Activated CD8-positive, alpha-beta memory T cell treated with anti-CD3 and anti-CD28 coated beads for 4 hours (primary cell): Measurements from ENCODE around the gene NFAT5.
"Not testable (repeated sequence)": the region's sequence is repeated elsewhere in the genome, so short reads cannot be mapped to it uniquely, and the experiment has no call there.

Experiments used
- DNase-seq, 2 donors: peaks; one replicate each; pipeline ENCODE4 v3.0.0-alpha.2; 2020; ENCODE audit warnings: low read depth in 2 of 2

NFAT5 gene

DNA sequence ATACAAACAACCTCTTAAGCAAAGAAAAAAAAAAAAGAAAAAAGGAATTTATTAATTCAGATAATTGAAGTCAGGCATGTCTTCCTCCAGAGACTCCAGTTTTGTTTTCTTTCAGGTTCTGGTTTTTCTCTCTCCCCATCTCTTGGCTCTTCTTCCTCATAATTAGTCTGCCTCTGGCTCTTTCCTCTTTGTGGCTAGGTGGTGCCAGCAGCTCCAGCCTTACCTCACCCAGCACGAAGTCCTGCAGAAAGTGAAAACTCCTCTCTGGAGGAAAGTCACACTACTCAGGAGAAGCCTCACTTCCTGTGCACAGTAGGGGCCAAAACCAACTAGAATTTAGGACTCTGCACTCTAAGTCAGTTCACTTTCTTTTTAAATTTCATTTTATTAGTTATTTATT is 10.3 kb upstream of the NFAT5 start:
- no peak for DNase-seq

- DNase-seq, result no peak
These were observed 9.9 kb upstream of the NFAT5 start for GRCh38 chr16:69555867-69556266.

GRCh38 chr16:69559164-69559563 is 6.6 kb upstream of the NFAT5 start:
- DNase-seq, result no peak

GRCh38 chr16:69561367-69561766 is 4.4 kb upstream of the NFAT5 start:
- DNase-seq, result not testable (repeated sequence)

- no peak for DNase-seq
These were observed 3.9 kb upstream of the NFAT5 start for GRCh38 chr16:69561901-69562300.

GRCh38 chr16:69562813-69563212 is 3.0 kb upstream of the NFAT5 start:
- DNase-seq, result no peak

DNA sequence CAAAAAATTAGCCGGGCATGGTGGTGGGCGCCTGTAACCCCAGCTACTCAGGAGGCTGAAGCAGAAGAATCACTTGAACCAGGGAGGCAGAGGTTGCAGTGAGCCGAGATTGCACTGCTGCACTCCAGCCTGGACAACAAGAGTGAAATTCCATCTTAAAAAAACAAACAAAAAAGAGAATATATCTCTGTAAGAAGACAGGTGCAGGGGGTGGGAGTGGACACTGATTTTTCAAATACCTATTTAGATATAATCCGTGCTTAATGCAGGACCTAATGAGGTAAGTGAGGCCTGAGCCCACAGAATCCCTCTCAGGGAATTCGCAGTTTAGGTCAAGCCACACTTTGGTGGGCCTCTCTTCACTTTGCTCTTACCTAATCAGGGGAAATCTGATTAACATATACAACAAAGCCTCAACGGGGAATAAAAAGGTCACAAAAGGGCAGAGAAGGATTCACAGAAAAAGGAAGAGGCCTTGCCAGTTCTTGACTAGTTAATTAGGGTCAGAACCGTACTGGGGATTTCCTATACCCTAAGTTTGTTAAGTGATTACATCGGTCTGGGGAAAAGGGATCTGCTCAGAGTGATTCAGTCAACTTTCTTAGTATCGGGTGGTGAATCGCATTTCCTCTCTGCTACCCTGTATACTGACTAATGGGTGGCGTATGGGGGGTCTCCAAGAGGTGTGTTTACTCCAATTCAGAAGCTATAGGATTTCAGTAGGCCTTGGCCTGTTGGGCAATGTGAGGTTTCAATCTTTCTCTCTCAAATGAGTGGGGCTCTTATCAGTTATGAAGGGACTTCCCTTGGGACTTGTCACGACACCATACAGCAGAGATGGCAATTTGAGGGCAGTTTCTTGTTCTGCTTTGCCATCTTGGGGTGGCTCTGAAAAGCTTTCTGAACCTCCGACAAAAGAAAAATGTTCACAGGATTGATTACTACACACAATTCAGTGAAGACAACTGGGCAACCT is 1.9 kb upstream of the NFAT5 start:
- DNase-seq, result peak; percentile 32 to 61

DNA sequence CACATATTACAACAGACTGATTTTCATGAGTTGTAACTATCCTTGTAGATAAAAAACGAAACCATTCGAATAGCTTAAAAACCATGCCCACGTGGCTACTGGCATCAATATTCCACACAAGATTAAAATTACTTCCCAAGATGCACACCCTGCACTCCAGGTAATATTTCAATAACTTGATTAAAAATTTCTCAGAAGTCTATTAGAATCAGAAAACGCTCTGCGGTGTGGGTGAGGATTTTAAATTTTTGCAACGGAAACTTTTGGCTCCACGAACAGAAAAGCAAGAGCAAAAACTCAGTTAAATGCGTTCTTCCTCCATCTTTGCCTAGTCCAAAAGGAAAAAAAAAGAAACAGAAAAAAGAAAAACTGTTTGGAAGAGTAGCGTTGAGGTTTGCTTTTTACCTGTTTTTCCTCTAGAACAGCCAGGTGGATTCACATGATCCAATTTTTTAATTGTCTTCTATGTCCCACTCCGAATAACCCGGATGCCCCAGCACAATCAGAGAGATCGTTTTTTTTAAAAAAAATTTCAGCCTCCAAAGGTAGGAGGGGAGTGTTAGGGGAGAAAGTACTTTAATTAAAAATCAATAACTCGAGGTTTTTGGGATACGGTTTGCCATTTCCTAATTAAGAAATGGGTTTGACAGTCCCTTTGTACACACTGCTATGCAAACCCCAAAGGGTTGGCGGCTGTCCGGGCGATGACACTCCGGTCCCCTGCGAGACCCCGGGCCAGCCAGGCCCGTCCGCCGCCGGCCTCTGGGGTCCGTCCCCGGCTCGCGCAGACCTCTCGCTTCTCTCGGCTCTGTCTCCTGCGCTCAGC is 708 bp upstream of the NFAT5 start:
- no peak for DNase-seq

DNA sequence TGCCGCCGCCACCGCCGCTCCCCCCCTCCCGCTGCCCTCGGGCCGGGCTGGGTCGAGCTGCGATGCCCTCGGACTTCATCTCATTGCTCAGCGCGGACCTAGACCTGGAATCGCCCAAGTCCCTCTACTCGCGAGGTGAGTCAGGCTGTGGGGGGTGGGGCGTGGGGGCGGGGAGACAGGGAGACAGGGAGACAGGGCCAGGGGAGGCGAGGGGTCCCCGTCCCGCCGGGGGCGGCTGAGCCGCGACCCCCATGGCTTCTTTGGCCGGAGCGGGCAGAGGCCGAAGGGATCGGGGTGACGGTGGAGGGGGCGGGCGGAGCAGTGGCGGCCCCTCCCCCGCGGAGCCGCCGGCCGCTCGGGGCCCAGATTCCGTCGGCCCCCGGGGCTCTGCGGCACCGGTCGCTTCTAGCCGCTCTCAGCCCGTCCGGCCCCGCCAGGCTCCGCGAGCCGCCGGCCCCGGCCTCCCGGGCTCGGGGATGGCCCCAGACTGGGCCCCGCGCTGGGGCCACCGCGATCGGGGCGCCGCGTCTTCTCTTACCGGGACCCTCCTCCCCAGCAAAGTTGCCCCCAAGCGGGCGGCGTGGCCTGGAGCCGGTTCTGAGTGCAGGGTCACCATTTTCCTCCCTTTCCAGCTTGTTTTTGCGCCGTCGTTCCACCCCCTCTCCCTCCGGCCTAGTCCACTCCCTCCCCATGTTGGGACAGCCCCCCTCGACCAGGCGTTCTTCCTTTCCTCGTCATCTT is 644 bp downstream of the NFAT5 start:
- DNase-seq, result peak in 1 of 2 donors; percentile 13

DNA sequence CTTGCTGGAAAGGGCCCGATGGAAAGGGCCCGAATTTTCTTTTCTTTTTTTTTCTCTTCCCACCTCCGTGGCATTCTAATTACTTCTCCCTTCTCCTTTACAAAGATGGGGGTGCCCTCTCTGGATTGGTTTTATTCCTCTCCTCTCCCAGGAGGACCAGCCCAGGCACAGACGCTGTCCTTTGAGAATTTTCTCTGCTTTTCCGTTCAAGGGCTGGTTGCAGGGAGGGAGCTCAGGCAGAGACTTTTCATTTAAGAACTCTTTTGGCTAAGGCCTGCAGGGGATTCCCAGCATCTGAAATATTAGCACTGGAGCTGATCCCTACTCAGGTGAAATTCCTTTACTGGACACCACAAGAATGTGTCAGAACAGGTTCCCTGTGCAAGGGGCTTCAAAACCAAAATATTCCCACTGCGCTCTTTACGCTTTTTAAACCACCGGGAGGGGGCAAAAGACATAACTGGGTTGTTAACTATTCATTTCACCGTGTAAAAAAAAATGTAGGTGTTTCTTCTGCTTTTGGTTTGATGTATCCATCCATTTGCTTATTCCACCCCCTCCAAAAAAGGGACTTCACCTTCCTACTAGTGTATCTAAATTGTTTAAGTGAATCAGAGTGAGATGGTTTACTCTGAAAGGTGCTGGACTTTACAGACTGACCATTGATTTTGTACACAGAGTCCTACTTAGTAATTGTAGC is 1.4 kb downstream of the NFAT5 start:
- no peak for DNase-seq

DNA sequence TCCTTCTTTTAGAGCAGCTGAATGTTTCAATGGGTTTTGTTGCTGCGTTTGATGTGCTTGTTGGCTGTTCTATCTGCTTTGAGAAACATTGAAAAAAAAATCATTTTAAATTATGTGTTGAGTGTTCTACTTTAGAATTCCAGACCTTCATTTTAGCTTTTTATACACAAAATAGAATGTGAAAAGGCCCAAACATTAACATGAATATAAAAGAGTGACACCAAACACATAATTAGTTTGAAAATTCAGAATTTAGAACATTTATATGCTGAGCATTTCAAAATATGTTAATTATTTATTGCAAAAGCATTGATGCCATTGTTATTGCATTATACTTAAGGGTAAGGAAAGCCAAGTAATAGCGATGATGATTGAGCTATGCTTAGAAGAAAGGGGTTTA is 2.9 kb downstream of the NFAT5 start:
- DNase-seq, result no peak

DNA sequence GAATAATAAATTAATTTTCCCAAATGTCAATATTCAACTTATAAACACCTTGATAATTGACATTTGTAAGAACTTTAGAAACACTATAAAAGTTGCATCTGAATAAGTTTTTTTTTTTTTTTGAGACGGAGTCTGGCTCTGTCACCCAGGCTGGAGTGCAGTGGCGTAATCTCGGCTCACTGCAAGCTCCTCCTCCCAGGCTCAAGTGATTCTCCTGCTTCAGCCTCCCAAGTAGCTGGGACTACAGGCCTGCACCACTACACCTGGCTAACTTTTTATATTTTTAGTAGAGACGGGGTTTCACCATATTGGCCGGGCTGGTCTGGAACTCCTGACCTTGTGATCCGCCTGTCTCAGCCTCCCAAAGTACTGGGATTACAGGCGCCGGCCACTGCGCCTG is 13.0 kb downstream of the NFAT5 start:
- DNase-seq, result not testable (repeated sequence)

GRCh38 chr16:69579783-69580481 is 14.2 kb downstream of the NFAT5 start:
- DNase-seq, result no peak

- DNase-seq, result no peak
These were observed 15.5 kb downstream of the NFAT5 start for GRCh38 chr16:69581297-69581696.

GRCh38 chr16:69584493-69584892 is 18.7 kb downstream of the NFAT5 start:
- DNase-seq, result not testable (repeated sequence)

DNA sequence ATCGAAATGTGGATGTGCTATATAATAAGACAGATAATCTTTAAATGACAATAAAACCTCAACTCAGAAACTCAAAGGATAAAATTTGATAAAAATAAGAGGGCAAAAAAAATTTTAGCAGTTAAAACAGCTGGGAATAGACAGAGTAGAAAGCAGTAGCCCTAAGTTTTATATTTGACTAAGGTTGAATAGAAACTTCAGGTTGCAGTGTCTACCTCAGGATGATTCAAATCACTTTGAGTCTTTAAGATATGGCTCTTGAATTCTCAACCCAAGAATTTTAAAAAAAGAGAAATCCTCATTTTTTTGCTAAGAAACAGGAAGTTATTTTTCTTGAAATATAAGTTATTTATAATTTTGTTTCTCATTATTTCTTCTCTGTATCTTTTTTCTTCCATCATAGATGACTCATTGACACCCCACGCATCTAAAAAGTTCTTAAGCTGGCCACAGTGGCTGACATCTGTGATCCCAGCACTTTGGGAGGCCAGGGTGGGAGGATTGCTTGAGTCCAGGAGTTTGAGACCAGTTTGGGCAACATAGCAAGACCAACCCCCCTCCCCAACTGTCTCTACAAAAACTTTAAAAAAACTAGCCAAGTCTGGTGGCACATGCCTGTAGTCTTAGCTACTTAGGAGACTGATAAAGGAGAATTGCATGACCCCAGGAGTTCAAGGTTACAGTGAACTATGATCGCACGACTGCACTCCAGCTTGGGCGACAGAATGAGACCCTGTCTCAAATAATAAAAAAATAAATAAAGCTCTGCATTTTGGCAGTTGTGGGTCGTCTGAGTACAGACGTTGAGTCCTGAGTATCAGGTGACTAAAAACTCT is 23.9 kb downstream of the NFAT5 start:
- DNase-seq, result no peak

DNA sequence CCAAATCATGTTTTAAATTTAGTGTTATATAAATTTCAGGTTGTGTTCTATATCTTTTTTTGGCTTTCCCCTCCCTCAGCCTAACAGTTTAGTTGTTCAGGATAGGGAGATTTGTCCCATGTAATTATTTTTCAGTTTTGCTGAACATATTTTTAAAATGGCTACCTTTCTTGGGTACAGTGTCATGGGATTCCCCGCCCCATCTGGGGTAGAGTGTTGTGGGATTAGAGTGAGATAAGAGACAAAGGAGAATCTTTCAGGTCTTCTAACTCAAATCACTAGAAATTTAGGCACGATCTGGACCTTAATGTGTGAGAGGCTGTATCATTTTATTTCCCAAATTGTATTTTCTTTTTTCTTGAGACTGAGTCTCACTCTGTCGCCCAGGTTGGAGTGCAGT is 24.8 kb downstream of the NFAT5 start:
- no peak for DNase-seq

- no peak for DNase-seq
These were observed 28.0 kb downstream of the NFAT5 start for GRCh38 chr16:69593751-69594255.
